Loucy (cell line): ENCODE data around the gene MRTFB.

Experiments used
- EZH2phosphoT487 ChIP-seq: fragments of 200-600 bp; IDR thresholded peaks from 2 replicates; pipeline ENCODE4 v1.6.1; 2018; ENCODE audit warnings: antibody characterized with exemption, mild to moderate bottlenecking, moderate library complexity, borderline replicate concordance
- TF ChIP-seq, protein P1 (sequence below): fragments of 200-600 bp; sonication (generic); conservative IDR thresholded peaks from 2 replicates; pipeline ENCODE4 v1.5.1; 2014; ENCODE audit warnings: mild to moderate bottlenecking, antibody characterized with exemption, low read length

DNA sequence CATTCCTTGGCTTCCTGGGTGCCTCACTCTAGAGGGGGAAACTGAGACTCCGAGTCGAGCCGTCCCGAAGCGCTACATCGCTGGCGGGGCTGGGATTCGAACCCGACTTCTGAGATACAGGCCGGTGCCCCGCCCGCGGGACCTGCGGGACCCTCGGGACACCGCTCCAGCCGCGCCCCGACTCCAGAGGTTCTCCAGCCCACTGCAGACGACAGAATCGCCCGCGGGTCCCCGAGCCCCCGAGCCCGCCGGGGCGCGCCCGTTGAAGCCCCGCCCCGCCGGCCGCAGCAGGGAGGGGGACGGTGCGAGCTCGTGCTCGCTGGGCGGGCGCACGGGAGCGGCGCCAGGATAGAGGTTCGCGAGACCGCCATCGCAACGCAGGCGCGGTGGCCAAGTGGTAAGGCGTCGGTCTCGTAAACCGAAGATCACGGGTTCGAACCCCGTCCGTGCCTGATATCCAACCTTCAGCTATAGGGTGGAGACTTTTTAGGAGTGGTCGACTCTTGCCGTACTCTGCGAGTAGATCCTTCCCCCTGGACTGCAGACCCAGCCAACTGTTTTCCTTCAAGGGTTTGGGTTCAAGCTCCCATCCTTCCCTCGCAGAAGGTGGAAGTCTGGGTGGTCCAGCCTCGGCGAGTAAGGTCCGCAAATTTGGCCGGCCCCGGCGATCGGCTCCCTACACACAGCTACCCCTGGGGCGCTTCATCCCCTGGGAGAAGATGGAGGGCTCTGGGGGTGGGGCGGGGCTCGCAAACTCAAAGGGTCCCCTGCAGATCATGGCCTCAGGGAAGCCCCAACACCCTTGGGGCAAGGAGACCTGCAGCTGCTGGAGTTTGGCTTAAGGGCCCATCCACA, 214.6 kb downstream of the MRTFB start:
- TF ChIP-seq, protein P1, sequence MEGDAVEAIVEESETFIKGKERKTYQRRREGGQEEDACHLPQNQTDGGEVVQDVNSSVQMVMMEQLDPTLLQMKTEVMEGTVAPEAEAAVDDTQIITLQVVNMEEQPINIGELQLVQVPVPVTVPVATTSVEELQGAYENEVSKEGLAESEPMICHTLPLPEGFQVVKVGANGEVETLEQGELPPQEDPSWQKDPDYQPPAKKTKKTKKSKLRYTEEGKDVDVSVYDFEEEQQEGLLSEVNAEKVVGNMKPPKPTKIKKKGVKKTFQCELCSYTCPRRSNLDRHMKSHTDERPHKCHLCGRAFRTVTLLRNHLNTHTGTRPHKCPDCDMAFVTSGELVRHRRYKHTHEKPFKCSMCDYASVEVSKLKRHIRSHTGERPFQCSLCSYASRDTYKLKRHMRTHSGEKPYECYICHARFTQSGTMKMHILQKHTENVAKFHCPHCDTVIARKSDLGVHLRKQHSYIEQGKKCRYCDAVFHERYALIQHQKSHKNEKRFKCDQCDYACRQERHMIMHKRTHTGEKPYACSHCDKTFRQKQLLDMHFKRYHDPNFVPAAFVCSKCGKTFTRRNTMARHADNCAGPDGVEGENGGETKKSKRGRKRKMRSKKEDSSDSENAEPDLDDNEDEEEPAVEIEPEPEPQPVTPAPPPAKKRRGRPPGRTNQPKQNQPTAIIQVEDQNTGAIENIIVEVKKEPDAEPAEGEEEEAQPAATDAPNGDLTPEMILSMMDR = no peak
- no peak for TF ChIP-seq EZH2phosphoT487
